Memory B cell (primary cell): Measurements from ENCODE around the gene SESN3.
"Not testable (repeated sequence)": the region's sequence is repeated elsewhere in the genome, so short reads cannot be mapped to it uniquely, and the experiment has no call there.

Source experiments
- ATAC-seq: fragments of 150-1000 bp; cut with Tn5 transposase; 2 replicates; pipeline ENCODE4 v1.10.0; 2021; ENCODE audit warnings: low read depth, mild to moderate bottlenecking, moderate library complexity
- DNase-seq, 2 donors: peaks; one replicate each; pipeline ENCODE4 v3.0.0; 2022; ENCODE audit warnings: low spot score in 2 of 2
- H3K27ac Mint-ChIP-seq: one replicate; pipeline ENCODE4 v1.8.0; 2022; ENCODE audit warnings: mild to moderate bottlenecking, moderate library complexity, mixed read lengths
- H3K27me3 Mint-ChIP-seq: one replicate; pipeline ENCODE4 v1.8.0; 2022; ENCODE audit warnings: mixed read lengths
- H3K36me3 Mint-ChIP-seq: one replicate; pipeline ENCODE4 v1.8.0; 2022; ENCODE audit warnings: mild to moderate bottlenecking, mixed read lengths
- H3K4me1 Mint-ChIP-seq: one replicate; pipeline ENCODE4 v1.8.0; 2022; ENCODE audit warnings: mixed read lengths
- H3K4me3 Mint-ChIP-seq: one replicate; pipeline ENCODE4 v1.8.0; 2022; ENCODE audit warnings: mild to moderate bottlenecking, moderate library complexity, mixed read lengths
- H3K9me3 Mint-ChIP-seq: one replicate; pipeline ENCODE4 v1.8.0; 2022; ENCODE audit warnings: mixed read lengths

Gene SESN3

DNA sequence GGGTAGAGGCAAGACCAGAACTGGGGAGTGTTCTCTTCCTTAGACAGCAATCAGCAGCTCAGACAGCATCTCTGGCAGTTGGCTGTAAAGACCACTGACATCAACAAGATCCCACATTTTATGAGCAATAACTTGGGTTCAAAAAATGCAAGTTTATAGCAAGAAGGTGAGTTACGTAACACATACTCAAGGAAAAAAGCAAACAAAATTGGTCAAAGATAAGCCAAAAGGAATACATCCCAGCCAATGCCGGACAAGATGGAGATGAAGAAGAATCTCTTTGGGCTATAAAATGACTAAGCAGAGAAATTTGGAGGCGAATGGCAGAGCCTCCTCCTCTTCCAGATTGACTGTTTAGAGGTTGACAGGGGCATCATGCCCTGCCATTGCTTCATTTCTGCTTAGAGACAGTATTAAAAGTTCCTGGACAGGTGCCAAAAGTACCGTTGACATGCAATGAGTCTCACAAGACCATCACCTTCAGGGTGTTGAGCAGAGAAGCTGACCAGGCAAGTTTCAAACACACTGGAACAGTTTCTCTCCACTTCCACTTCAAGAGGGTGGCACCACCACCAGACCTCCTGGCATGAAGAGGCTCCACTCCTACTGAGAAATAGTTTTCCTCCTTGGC lies 85.5 kb downstream of the SESN3 start:
- Mint-ChIP-seq H3K27me3 (peaks cover 2% of the 10 kb centered on the region), H3K4me1 (no peaks in the 10 kb centered on the region), H3K9me3 (no peaks in the 10 kb centered on the region), H3K36me3 (no peaks in the 10 kb centered on the region), H3K4me3 (no peak overlapping the region), H3K27ac (no peak overlapping the region)
- no peak for DNase-seq
- ATAC-seq, result no peak

DNA sequence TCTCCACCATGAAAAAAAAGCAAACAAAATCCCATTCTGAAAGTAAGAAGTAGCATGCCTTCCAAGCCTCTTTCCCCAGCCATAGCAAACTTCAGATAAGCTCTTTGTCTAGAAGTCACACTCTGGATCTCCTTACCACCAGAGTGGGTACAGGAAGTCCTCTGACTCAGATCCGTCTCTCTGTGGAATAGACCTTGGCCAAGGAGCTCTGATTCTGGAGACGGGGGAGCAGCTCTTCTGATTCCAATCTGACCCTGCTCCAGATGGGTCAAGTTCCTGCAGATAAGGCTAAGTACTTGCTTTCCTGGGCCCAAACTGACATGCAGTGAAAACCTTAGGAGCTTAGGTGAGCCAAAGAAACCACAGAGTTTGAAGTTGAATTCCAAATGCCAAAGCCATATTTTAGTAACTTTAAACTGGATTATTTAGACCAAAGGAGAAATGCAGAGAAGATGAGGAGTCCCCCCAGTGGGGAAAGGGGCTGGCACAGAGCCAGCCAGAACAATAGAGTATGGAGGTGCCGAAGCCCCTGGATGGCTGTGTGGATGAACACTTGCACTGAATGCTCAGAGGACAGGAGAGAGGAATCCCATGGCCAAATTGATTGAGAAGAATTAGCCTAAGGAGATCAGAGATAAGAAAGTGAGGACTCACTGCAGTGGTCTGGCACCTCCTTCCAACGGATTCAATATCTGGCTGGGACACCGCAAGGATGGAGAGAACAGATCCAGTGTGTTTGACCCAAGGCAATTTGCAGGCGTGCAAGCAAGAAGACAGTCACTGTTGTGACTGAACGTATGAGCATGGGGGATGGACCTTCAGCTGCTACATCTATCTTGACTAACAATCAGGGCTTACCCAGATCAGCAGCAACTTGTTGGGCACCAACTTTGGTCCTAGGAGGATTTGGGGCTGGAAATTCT lies 86.4 kb downstream of the SESN3 start:
- Mint-ChIP-seq H3K4me1 (no peaks in the 10 kb centered on the region), H3K9me3 (no peaks in the 10 kb centered on the region), H3K27me3 (peaks cover 2% of the 10 kb centered on the region), H3K27ac (no peak overlapping the region), H3K4me3 (no peak overlapping the region), H3K36me3 (no peaks in the 10 kb centered on the region)
- no peak for DNase-seq
- no peak for ATAC-seq

GRCh38 chr11:95143106-95143681 lies 87.8 kb downstream of the SESN3 start:
- H3K27ac Mint-ChIP-seq, result no peak overlapping the region
- no peaks in the 10 kb centered on the region for H3K36me3 Mint-ChIP-seq
- H3K9me3 Mint-ChIP-seq, result no peaks in the 10 kb centered on the region
- H3K4me3 Mint-ChIP-seq, result no peak overlapping the region
- no peaks in the 10 kb centered on the region for H3K4me1 Mint-ChIP-seq
- H3K27me3 Mint-ChIP-seq, result peaks cover 2% of the 10 kb centered on the region
- DNase-seq, result no peak
- ATAC-seq, result no peak

GRCh38 chr11:95142431-95142830 lies 88.6 kb downstream of the SESN3 start:
- Mint-ChIP-seq H3K4me3 (no peak overlapping the region), H3K9me3 (no peaks in the 10 kb centered on the region), H3K36me3 (no peaks in the 10 kb centered on the region), H3K27me3 (peaks cover 2% of the 10 kb centered on the region), H3K4me1 (no peaks in the 10 kb centered on the region), H3K27ac (no peak overlapping the region)
- DNase-seq (no peak), ATAC-seq (no peak)

DNA sequence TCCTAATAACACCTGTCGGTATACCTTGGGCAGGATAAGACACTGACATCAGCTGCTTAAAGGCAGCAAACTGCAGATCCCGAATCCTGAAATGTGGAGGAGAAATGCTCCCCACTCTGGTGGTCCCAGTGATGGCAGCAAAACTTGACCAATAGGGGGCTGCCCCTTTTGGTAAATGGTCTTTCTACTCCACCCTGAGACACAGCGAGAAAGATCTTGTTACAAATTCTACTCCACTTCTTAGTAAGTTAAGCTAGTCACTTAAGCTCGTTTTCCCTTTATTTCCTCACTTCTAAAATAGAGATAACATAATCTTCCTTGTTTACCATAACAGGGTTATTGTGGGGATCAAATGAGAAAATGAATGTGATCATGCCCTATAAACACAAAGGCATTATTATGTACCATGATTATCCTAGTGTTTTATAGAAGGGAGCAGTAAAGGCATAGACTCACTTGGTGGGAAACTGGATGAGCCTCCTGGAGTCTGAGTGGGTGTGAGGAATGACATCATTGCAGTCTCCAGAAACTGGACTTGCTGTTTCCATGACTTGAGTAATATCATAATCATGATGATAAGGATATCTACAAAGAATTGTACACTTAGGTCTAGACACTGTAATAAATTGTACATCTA lies 90.5 kb downstream of the SESN3 start:
- H3K9me3 Mint-ChIP-seq, result no peaks in the 10 kb centered on the region
- no peaks in the 10 kb centered on the region for H3K4me1 Mint-ChIP-seq
- ATAC-seq, result no peak
- no peak overlapping the region for H3K4me3 Mint-ChIP-seq
- peaks cover 2% of the 10 kb centered on the region for H3K27me3 Mint-ChIP-seq
- DNase-seq, result no peak
- no peaks in the 10 kb centered on the region for H3K36me3 Mint-ChIP-seq
- H3K27ac Mint-ChIP-seq, result no peak overlapping the region

DNA sequence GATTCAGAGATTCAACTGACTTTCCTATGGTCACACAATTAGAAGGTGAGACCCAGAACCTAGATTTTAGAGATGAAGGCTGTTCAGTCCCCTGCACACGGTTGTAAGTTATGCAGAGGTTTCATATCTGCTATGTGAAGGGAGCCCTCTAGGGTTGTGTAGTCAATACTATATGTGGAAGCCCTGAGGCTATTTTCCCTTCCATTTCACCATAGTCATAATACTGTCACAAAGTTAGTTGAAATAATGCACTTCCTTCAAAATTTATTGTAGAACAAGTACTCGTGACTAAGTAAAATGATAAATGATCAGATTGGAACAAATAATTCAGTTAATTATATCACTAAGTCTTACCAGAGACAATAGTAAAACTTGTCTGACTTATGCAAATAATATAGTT lies 92.6 kb downstream of the SESN3 start:
- peak; percentile 83 for ATAC-seq
- no peaks in the 10 kb centered on the region for H3K4me1 Mint-ChIP-seq
- H3K9me3 Mint-ChIP-seq, result no peaks in the 10 kb centered on the region
- no peak for DNase-seq
- no peak overlapping the region for H3K4me3 Mint-ChIP-seq
- H3K36me3 Mint-ChIP-seq, result no peaks in the 10 kb centered on the region
- no peak overlapping the region for H3K27ac Mint-ChIP-seq
- peaks cover 2% of the 10 kb centered on the region for H3K27me3 Mint-ChIP-seq

GRCh38 chr11:95137299-95137698 lies 93.7 kb downstream of the SESN3 start:
- Mint-ChIP-seq H3K4me1 (no peaks in the 10 kb centered on the region), H3K36me3 (no peaks in the 10 kb centered on the region), H3K27me3 (peaks cover 2% of the 10 kb centered on the region), H3K4me3 (no peak overlapping the region), H3K27ac (no peak overlapping the region), H3K9me3 (no peaks in the 10 kb centered on the region)
- ATAC-seq (no peak), DNase-seq (no peak)

- H3K4me3 Mint-ChIP-seq, ATAC-seq, H3K36me3 Mint-ChIP-seq, DNase-seq, H3K9me3 Mint-ChIP-seq, H3K27ac Mint-ChIP-seq, H3K27me3 Mint-ChIP-seq, H3K4me1 Mint-ChIP-seq: not testable (repeated sequence)
Measured at GRCh38 chr11:95136747-95137146, 94.3 kb downstream of the SESN3 start.

DNA sequence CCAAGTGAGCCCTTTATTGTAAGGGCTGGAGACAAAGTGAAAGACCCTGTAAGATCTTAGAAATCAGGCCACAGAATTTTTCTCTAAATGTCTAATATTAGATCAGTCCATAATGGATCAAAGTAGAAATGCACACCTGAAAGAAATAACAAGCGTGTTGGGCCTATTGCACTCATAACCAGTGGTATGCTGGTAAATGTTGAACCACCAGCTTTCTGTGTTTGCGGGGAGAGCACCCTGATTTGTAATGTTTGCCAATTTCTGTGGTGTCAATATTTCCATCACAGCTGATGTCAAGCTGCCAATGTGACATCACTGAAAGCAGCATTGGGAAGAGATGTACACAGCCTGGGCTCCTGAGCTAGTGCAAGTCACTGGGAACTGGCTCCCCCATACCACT lies 95.1 kb downstream of the SESN3 start:
- DNase-seq (no peak), ATAC-seq (no peak)
- H3K27ac Mint-ChIP-seq, result no peak overlapping the region
- H3K36me3 Mint-ChIP-seq, result no peaks in the 10 kb centered on the region
- no peaks in the 10 kb centered on the region for H3K27me3 Mint-ChIP-seq
- H3K4me3 Mint-ChIP-seq, result no peak overlapping the region
- H3K9me3 Mint-ChIP-seq, result no peaks in the 10 kb centered on the region
- H3K4me1 Mint-ChIP-seq, result no peaks in the 10 kb centered on the region

DNA sequence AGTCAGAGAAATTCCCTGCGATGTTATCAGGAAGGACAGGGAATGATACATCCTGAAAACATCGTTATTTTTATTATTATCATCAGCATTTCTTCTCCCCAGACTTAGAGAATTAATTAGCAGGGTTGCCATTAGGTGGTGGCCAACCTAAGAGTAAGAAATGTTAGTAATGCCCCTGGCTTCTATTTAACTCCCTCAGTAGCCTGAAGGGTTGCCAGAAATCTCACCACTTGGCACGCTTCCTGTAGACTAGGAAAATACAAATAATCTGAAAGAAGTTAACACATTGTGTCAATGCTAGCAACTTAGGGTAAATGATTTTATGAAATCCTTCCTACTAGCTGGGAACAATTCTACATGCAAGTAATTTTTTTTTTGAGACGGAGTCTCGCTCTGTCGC lies 95.8 kb downstream of the SESN3 start:
- Mint-ChIP-seq H3K4me3 (no peak overlapping the region), H3K27me3 (no peaks in the 10 kb centered on the region), H3K36me3 (no peaks in the 10 kb centered on the region), H3K27ac (no peak overlapping the region), H3K9me3 (no peaks in the 10 kb centered on the region), H3K4me1 (no peaks in the 10 kb centered on the region)
- no peak for DNase-seq
- ATAC-seq, result no peak

DNA sequence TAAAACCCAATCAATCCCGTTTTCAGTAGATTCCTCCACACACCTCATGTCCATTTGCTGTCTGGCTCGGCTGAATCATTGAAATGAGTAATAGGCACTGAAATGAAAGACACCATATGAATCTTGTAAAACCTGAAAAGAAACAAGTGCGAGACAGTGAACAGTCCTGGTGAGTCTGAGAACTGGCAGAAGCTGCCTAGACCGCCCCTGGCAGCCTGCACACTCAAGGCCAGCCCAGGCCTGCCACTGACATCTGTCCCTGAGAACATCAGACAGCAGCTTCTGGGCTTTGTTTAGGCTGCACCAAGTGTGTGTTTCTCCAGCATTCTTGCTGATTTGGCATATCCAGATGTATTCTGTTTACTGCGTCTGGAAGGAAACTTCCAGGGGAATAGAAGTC lies 96.5 kb downstream of the SESN3 start:
- Mint-ChIP-seq H3K36me3 (peaks cover 2% of the 10 kb centered on the region), H3K4me3 (no peak overlapping the region), H3K9me3 (no peaks in the 10 kb centered on the region), H3K27ac (no peak overlapping the region), H3K4me1 (no peaks in the 10 kb centered on the region), H3K27me3 (no peaks in the 10 kb centered on the region)
- DNase-seq (no peak), ATAC-seq (no peak)

- DNase-seq, result no peak
- Mint-ChIP-seq H3K27me3 (no peaks in the 10 kb centered on the region), H3K36me3 (peaks cover 10% of the 10 kb centered on the region), H3K27ac (no peak overlapping the region), H3K4me3 (no peak overlapping the region), H3K9me3 (no peaks in the 10 kb centered on the region), H3K4me1 (no peaks in the 10 kb centered on the region)
- ATAC-seq, result no peak
Measured at GRCh38 chr11:95132956-95133355, 98.0 kb downstream of the SESN3 start.

DNA sequence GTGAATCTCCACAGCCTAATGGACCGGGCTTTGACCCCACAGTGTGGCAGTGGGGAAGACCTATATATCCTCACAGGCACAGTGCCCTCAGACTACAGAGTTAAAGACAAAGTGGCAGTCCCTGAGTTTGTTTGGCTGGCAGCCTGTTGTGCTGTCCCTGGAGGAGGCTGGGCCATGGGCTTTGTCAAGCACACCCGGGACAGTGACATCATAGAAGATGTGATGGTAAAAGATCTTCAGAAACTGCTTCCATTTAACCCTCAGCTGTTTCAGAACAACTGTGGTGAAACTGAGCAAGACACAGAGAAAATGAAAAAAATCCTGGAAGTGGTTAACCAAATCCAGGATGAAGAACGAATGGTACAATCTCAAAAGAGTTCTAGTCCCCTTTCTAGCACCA lies 102.4 kb downstream of the SESN3 start:
- H3K4me3 Mint-ChIP-seq, result no peak overlapping the region
- H3K36me3 Mint-ChIP-seq, result peaks cover 18% of the 10 kb centered on the region
- DNase-seq (no peak), ATAC-seq (no peak)
- no peaks in the 10 kb centered on the region for H3K9me3 Mint-ChIP-seq
- no peak overlapping the region for H3K27ac Mint-ChIP-seq
- no peaks in the 10 kb centered on the region for H3K27me3 Mint-ChIP-seq
- peaks cover 6% of the 10 kb centered on the region for H3K4me1 Mint-ChIP-seq

GRCh38 chr11:95123556-95123955 lies 107.4 kb downstream of the SESN3 start:
- ATAC-seq (no peak), DNase-seq (no peak)
- H3K4me3 Mint-ChIP-seq, result no peak overlapping the region
- H3K9me3 Mint-ChIP-seq, result peaks cover 1% of the 10 kb centered on the region
- H3K27me3 Mint-ChIP-seq, result no peaks in the 10 kb centered on the region
- peaks cover 14% of the 10 kb centered on the region for H3K4me1 Mint-ChIP-seq
- peaks cover 12% of the 10 kb centered on the region for H3K36me3 Mint-ChIP-seq
- H3K27ac Mint-ChIP-seq, result no peak overlapping the region
